K562 (cell line): ENCODE measurements around the gene YPEL2.

ENCODE experiments used
- FOXK2 ChIP-seq, 2 experiments: fragments of 450-650 bp; IDR thresholded peaks in 1 of 2; conservative IDR thresholded peaks in 1 of 2; 2 replicates each; pipeline ENCODE4 v1.6.1; 2016; ENCODE audit warnings: low read depth in 2 of 2, mild to moderate bottlenecking in 1 of 2
- GATA2 ChIP-seq: sonication (generic); formaldehyde crosslinking; IDR thresholded peaks from 2 replicates; pipeline ENCODE4 v1.4.0; 2020; ENCODE audit warnings: mild to moderate bottlenecking, missing genetic modification reagents
- MAZ ChIP-seq, 2 experiments: fragments of 450-650 bp in 1 of 2; sonication (generic) in 1 of 2; formaldehyde crosslinking; IDR thresholded peaks in 1 of 2; conservative IDR thresholded peaks in 1 of 2; 2 replicates each; pipeline versions ENCODE4 v1.4.0 to v1.5.0; 2020; ENCODE audit warnings: mild to moderate bottlenecking in 1 of 2, missing genetic modification reagents in 1 of 2
- MTA3 ChIP-seq: fragments of 450-650 bp; formaldehyde crosslinking; IDR thresholded peaks from 2 replicates; pipeline ENCODE4 v1.6.1; 2017; ENCODE audit warnings: mild to moderate bottlenecking, borderline replicate concordance
- POLR2AphosphoS5 ChIP-seq: IDR thresholded peaks from 2 replicates; pipeline ENCODE4 v1.6.1; 2011; ENCODE audit warnings: mild to moderate bottlenecking, low read depth, low read length, moderate library complexity; ENCODE audit not compliant: control insufficient read depth, insufficient read depth
- PYGO2 ChIP-seq: fragments of 450-650 bp; IDR thresholded peaks from 2 replicates; pipeline ENCODE4 v1.6.1; 2016; ENCODE audit warnings: mild to moderate bottlenecking, missing genetic modification characterization, moderate library complexity, missing compliant biosample characterization
- SMAD1 ChIP-seq: fragments of 150-350 bp; IDR thresholded peaks from 2 replicates; pipeline ENCODE4 v1.6.1; 2014; ENCODE audit warnings: low read length, low read depth; ENCODE audit not compliant: partially characterized antibody
- SMC3 ChIP-seq: conservative IDR thresholded peaks from 2 replicates; pipeline ENCODE4 v1.6.1; 2011; ENCODE audit warnings: low read depth, low read length, improper control_type of control experiment; ENCODE audit not compliant: insufficient read depth
- TEAD4 ChIP-seq, 2 experiments: sonication (generic) in 1 of 2; formaldehyde crosslinking in 1 of 2; IDR thresholded peaks; 2 replicates each; pipeline versions ENCODE4 v1.6.1 to v1.8.0; 2012 to 2022; ENCODE audit warnings: borderline replicate concordance in 1 of 2, inconsistent platforms in 1 of 2, low read length in 1 of 2, mild to moderate bottlenecking in 1 of 2, missing genetic modification reagents in 1 of 2
- U2AF1 ChIP-seq: fragments of 200-400 bp; formaldehyde crosslinking; optimal IDR thresholded peaks from 2 replicates; pipeline ENCODE3; 2017; ENCODE audit warnings: mild to moderate bottlenecking, low read depth, low read length, moderate library complexity
- ZBTB7A ChIP-seq: IDR thresholded peaks from 2 replicates; pipeline ENCODE4 v1.6.1; 2011; ENCODE audit warnings: low read depth, mild to moderate bottlenecking, low read length, moderate library complexity, borderline replicate concordance; ENCODE audit not compliant: control insufficient read depth
- ZFX ChIP-seq: sonication (generic); formaldehyde crosslinking; IDR thresholded peaks from 2 replicates; pipeline ENCODE4 v1.8.0; 2022; ENCODE audit warnings: mild to moderate bottlenecking, missing genetic modification reagents, moderate library complexity
- TF ChIP-seq, protein P1 (sequence below), 3 experiments: IDR thresholded peaks in 2 of 3; conservative IDR thresholded peaks in 1 of 3; 2 replicates each; pipeline ENCODE4 v1.5.1; 2011 to 2012; ENCODE audit warnings: low read length in 3 of 3, mild to moderate bottlenecking in 3 of 3, control low read depth in 2 of 3, improper control_type of control experiment in 1 of 3, inconsistent platforms in 1 of 3, low read depth in 1 of 3, mixed read lengths in 1 of 3, moderate library complexity in 1 of 3; ENCODE audit not compliant: insufficient read depth in 2 of 3
- TF ChIP-seq, protein P2 (sequence below): sonication (generic); IDR thresholded peaks from 2 replicates; pipeline ENCODE4 v1.6.1; 2016

DNA sequence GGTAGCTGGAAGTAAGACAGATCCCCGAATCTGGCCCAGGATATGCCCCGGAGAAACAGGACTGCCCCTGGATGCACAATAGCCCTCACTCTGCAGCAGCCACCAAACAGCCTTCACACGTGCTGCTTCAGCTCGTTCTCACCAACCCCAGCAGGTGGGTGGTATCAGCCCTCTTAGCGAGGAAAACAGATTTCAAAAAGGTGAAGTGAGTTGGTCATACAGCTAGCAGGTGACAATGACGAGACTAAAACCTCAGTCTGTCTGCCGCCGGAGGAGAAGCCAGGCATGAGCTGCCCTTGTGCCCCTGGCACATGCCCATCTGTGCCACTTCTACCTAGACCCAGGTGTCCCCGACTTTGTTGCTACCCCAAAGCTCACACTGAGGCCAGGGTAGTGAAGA lies 92.4 kb downstream of the YPEL2 start:
- TF ChIP-seq ZBTB7A (no peak), GATA2 (CRISPR knock-in tag) (no peak), MTA3 (no peak), TEAD4 (IDR thresholded peaks at IDR 0.05; ENCODE audit: low read length) (no peak), TEAD4 (CRISPR knock-in tag; IDR thresholded peaks at IDR 0.05; ENCODE audit: borderline replicate concordance) (no peak), SMC3 (no peak), SMAD1 (no peak), POLR2AphosphoS5 (no peak), U2AF1 (no peak), PYGO2 (tag) (no peak), FOXK2 (conservative IDR thresholded peaks at IDR 0.05 in 1 of 2, IDR thresholded peaks at IDR 0.05 in 1 of 2; ENCODE audit: low read depth in 2 of 2) (no peak), MAZ (CRISPR knock-in tag; conservative IDR thresholded peaks at IDR 0.05 in 1 of 2, IDR thresholded peaks at IDR 0.05 in 1 of 2) (no peak), ZFX (CRISPR knock-in tag) (no peak)
- TF ChIP-seq, protein P1, sequence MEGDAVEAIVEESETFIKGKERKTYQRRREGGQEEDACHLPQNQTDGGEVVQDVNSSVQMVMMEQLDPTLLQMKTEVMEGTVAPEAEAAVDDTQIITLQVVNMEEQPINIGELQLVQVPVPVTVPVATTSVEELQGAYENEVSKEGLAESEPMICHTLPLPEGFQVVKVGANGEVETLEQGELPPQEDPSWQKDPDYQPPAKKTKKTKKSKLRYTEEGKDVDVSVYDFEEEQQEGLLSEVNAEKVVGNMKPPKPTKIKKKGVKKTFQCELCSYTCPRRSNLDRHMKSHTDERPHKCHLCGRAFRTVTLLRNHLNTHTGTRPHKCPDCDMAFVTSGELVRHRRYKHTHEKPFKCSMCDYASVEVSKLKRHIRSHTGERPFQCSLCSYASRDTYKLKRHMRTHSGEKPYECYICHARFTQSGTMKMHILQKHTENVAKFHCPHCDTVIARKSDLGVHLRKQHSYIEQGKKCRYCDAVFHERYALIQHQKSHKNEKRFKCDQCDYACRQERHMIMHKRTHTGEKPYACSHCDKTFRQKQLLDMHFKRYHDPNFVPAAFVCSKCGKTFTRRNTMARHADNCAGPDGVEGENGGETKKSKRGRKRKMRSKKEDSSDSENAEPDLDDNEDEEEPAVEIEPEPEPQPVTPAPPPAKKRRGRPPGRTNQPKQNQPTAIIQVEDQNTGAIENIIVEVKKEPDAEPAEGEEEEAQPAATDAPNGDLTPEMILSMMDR (IDR thresholded peaks at IDR 0.05 in 2 of 3, conservative IDR thresholded peaks at IDR 0.05 in 1 of 3; ENCODE audit: insufficient read depth in 2 of 3, low read depth in 1 of 3, low read length in 3 of 3): no peak
- TF ChIP-seq, protein P2, sequence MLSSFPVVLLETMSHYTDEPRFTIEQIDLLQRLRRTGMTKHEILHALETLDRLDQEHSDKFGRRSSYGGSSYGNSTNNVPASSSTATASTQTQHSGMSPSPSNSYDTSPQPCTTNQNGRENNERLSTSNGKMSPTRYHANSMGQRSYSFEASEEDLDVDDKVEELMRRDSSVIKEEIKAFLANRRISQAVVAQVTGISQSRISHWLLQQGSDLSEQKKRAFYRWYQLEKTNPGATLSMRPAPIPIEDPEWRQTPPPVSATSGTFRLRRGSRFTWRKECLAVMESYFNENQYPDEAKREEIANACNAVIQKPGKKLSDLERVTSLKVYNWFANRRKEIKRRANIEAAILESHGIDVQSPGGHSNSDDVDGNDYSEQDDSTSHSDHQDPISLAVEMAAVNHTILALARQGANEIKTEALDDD: no peak
